ENCODE results near the gene NDUFS5. TPM values are rescaled to one million over a fixed set of nuclear protein-coding genes. Genes with fewer than 3 reads are reported as not detected.

The NDUFS5 gene
- total and polyA plus RNA-seq, 3 donors from 2014 or later: 211 to 354 (median 298) TPM

DNA sequence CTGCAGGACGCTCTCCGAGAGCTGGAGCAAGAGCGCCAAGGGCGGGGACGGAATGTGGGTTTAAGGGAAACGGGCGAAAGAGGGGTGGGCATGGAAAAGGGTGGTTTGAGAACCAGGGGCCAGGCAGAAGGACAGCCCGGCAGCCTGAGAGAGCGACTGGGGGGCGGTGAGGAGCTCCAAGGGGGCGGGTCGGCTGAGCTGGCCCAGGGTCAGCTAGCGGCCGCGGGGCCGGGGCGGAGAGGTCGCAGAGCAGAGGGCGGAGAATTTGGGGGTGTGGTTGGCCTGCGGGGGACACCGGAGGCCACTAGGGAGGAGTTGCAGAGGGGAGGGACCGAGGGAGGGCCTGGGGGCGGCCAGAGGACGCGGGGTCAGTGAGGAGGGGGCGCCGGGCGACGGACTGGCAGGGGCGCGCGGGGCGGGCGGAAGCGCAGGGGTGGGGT, 54.7 kb downstream of the NDUFS5 start:
- Histone ChIP-seq H3K4me1 (peaks cover 15% of the 10 kb centered on the region), H3K4me3 (peak overlapping the region; percentile 62 to 66), H3K27ac (peak overlapping the region; percentile 5 to 68), H3K27me3 (no peaks in the 10 kb centered on the region), H3K9me3 (no peaks in the 10 kb centered on the region), H3K36me3 (ENCODE audit: low read depth, missing control alignments) (no peaks in the 10 kb centered on the region)
- intact Hi-C loops (cut with DNase I; ENCODE audit: low total_unique reads): no loop called here
- peak; percentile 52 for DNase-seq
- 9 to 23% methylated on average over 18 to 28 of the region's 35 CpGs for WGBS, 2 donors
- TF ChIP-seq CTCF (IDR thresholded peaks at IDR 0.05) (no peak), POLR2A (IDR thresholded peaks at IDR 0.05) (no peak)

- no peaks in the 10 kb centered on the region for H3K36me3 ChIP-seq (ENCODE audit: low read depth, missing control alignments)
- TF ChIP-seq CTCF (IDR thresholded peaks at IDR 0.05) (no peak), POLR2A (IDR thresholded peaks at IDR 0.05) (no peak)
- no peak for DNase-seq
- no peaks in the 10 kb centered on the region for H3K27me3 ChIP-seq
- peak overlapping the region; percentile 62 to 66 for H3K4me3 ChIP-seq
- WGBS, 2 donors: 0 to 1% methylated on average over 20 to 66 of the region's 105 CpGs
- intact Hi-C loops (cut with DNase I; ENCODE audit: low total_unique reads): no loop called here
- H3K4me1 ChIP-seq: peaks cover 9% of the 10 kb centered on the region
- no peaks in the 10 kb centered on the region for H3K9me3 ChIP-seq
- peak overlapping the region; percentile 65 to 68 for H3K27ac ChIP-seq
These were observed 55.3 kb downstream of the NDUFS5 start for GRCh38 chr1:39081271-39082009.

GRCh38 chr1:39082010-39082799, 56.1 kb downstream of the NDUFS5 start:
- intact Hi-C loops (cut with DNase I; ENCODE audit: low total_unique reads): no loop called here
- Histone ChIP-seq H3K9me3 (no peaks in the 10 kb centered on the region), H3K36me3 (ENCODE audit: low read depth, missing control alignments) (no peaks in the 10 kb centered on the region), H3K4me3 (peak overlapping the region; percentile 62 to 66), H3K27ac (peak overlapping the region; percentile 65 to 68), H3K4me1 (peaks cover 6% of the 10 kb centered on the region), H3K27me3 (no peaks in the 10 kb centered on the region)
- TF ChIP-seq POLR2A (IDR thresholded peaks at IDR 0.05) (no peak), CTCF (IDR thresholded peaks at IDR 0.05) (no peak)
- WGBS, 2 donors: 49% methylated on average over 16 to 17 of the region's 29 CpGs
- DNase-seq: peak; percentile 42

DNA sequence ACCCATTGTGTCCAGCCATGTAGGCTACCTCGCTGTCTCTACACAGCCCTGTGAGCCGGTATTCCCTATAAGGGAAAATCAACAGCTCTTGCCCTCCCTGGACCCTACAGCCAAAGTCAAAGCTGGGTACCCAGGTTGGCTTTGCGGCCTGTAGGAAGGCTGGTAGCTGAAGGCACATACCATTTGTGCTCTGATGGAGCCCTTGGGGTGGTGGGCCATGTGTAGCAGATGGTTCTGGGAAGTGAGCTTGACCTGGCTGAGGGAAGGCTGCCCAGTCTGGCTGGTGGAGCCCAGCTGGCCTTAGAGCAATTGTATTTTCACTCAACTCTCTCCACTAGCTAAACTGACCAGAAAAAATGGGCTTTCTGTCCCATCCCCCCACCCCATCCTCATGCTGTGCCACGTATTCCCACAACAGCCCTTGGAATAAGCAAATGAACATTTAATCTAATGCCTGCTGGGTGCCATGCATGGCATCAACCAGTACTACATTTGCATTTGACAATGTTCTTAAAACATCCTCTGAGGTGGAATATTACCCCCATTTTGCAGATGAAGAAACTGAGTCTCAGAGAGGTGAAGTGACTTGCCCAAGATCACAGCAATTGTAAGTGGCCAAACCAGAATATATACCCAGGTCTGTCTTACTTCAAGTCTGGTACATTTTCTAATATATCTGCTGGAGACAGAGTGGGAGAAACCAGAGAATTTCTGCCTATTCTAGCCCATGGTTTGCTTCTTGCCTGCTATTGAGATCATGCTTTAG, 56.8 kb downstream of the NDUFS5 start:
- intact Hi-C loops (cut with DNase I; ENCODE audit: low total_unique reads): no loop called here
- Histone ChIP-seq H3K27me3 (no peaks in the 10 kb centered on the region), H3K36me3 (ENCODE audit: low read depth, missing control alignments) (no peaks in the 10 kb centered on the region), H3K9me3 (no peaks in the 10 kb centered on the region), H3K4me3 (peak overlapping the region in 1 of 2 donors; percentile 66), H3K4me1 (peaks cover 7% of the 10 kb centered on the region), H3K27ac (no peak overlapping the region)
- no peak for DNase-seq
- no peak for TF ChIP-seq POLR2A (IDR thresholded peaks at IDR 0.05)
- TF ChIP-seq CTCF (IDR thresholded peaks at IDR 0.05): no peak
- WGBS, 2 donors: 63 to 71% methylated on average over 4 of the region's 4 CpGs
